Mesothelial cell of epicardium (in vitro differentiated cells): ENCODE measurements around the gene TTC22. TPM values are rescaled to one million over a fixed set of nuclear protein-coding genes. Genes with fewer than 3 reads are reported as not detected.

Experiments
- DNase-seq, 2 experiments: peaks; one replicate each; pipeline ENCODE4 v3.0.0; 2021; ENCODE audit warnings: low spot score in 2 of 2; ENCODE audit not compliant: unreplicated experiment in 2 of 2
- H3K27ac Mint-ChIP-seq: 2 replicates; pipeline ENCODE4 v1.8.0; 2021; ENCODE audit warnings: mixed read lengths
- H3K27me3 Mint-ChIP-seq: 2 replicates; pipeline ENCODE4 v1.8.0; 2021; ENCODE audit warnings: low read depth, mixed read lengths
- H3K36me3 Mint-ChIP-seq: 2 replicates; pipeline ENCODE4 v1.8.0; 2021; ENCODE audit warnings: mixed read lengths
- H3K4me1 Mint-ChIP-seq: 2 replicates; pipeline ENCODE4 v1.8.0; 2021; ENCODE audit warnings: mixed read lengths
- H3K4me3 Mint-ChIP-seq: 2 replicates; pipeline ENCODE4 v1.8.0; 2021; ENCODE audit warnings: mild to moderate bottlenecking, moderate library complexity, mixed read lengths
- H3K9me3 Mint-ChIP-seq: 2 replicates; pipeline ENCODE4 v1.8.0; 2021; ENCODE audit warnings: mixed read lengths
- CTCF ChIP-seq: fragments of 200-600 bp; sonication (generic); IDR thresholded peaks from one replicate; pipeline ENCODE4 v1.5.0; 2021; ENCODE audit warnings: antibody characterized with exemption; ENCODE audit not compliant: unreplicated experiment
- total RNA-seq: library from RNA; stranded (reverse); gene quantifications from 3 replicates; pipeline ENCODE4 v1.2.1, GENCODE V29; 2021

TTC22 gene
- total RNA-seq, 1 donor from 2014 or later: 1.3 TPM

- no peak overlapping the region for H3K4me3 Mint-ChIP-seq
- H3K9me3 Mint-ChIP-seq: no peaks in the 10 kb centered on the region
- H3K27me3 Mint-ChIP-seq: no peaks in the 10 kb centered on the region
- H3K4me1 Mint-ChIP-seq: no peaks in the 10 kb centered on the region
- peaks cover 34% of the 10 kb centered on the region for H3K36me3 Mint-ChIP-seq
- no peak for TF ChIP-seq CTCF
- no peak overlapping the region for H3K27ac Mint-ChIP-seq
- no peak for DNase-seq
These were observed 58.8 kb downstream of the TTC22 start for GRCh38 chr1:54742282-54742681.

GRCh38 chr1:54741531-54741930 lies 59.6 kb downstream of the TTC22 start:
- H3K27me3 Mint-ChIP-seq: no peaks in the 10 kb centered on the region
- peaks cover 41% of the 10 kb centered on the region for H3K36me3 Mint-ChIP-seq
- no peaks in the 10 kb centered on the region for H3K4me1 Mint-ChIP-seq
- no peak for TF ChIP-seq CTCF
- H3K4me3 Mint-ChIP-seq: no peak overlapping the region
- no peak for DNase-seq
- H3K27ac Mint-ChIP-seq: no peak overlapping the region
- no peaks in the 10 kb centered on the region for H3K9me3 Mint-ChIP-seq

GRCh38 chr1:54738244-54738643 lies 62.9 kb downstream of the TTC22 start:
- Mint-ChIP-seq H3K9me3 (peaks cover 4% of the 10 kb centered on the region), H3K27me3 (no peaks in the 10 kb centered on the region), H3K27ac (no peak overlapping the region), H3K4me3 (no peak overlapping the region), H3K4me1 (no peaks in the 10 kb centered on the region), H3K36me3 (peaks cover 50% of the 10 kb centered on the region)
- no peak for DNase-seq
- TF ChIP-seq CTCF: no peak

GRCh38 chr1:54736685-54737084 lies 64.4 kb downstream of the TTC22 start:
- peaks cover 4% of the 10 kb centered on the region for H3K9me3 Mint-ChIP-seq
- H3K36me3 Mint-ChIP-seq: peaks cover 46% of the 10 kb centered on the region
- no peak for DNase-seq
- no peaks in the 10 kb centered on the region for H3K4me1 Mint-ChIP-seq
- H3K27me3 Mint-ChIP-seq: no peaks in the 10 kb centered on the region
- no peak overlapping the region for H3K27ac Mint-ChIP-seq
- H3K4me3 Mint-ChIP-seq: no peak overlapping the region
- TF ChIP-seq CTCF: no peak

Other genes starting within 250 kb of the TTC22 start
- gene FAM151A, start 177.8 kb downstream of the TTC22 start, total RNA-seq: not detected in 3 replicates
- 4.0 to 4.3 TPM (median 4.2 TPM) in 3 replicates for gene MROH7, start 159.5 kb downstream of the TTC22 start, total RNA-seq
- 20.2 to 23.0 TPM (median 20.5 TPM) in 3 replicates for gene TTC4, start 85.5 kb downstream of the TTC22 start, total RNA-seq
- 6.4 to 7.7 TPM (median 7.0 TPM) in 3 replicates for gene PARS2, start 36.8 kb downstream of the TTC22 start, total RNA-seq
- gene DHCR24, start 85.9 kb upstream of the TTC22 start, total RNA-seq: 92.5 to 96.4 TPM (median 92.7 TPM) in 3 replicates
- 0.31 to 0.47 TPM (median 0.34 TPM) in 3 replicates for gene TMEM61, start 179.3 kb upstream of the TTC22 start, total RNA-seq
- gene BSND, start 197.6 kb upstream of the TTC22 start, total RNA-seq: 0.05 to 0.09 TPM (median 0.09 TPM) in 3 replicates
- gene PCSK9, start 238.2 kb upstream of the TTC22 start, total RNA-seq: 1.4 to 1.6 TPM (median 1.6 TPM) in 3 replicates